Epithelial cell of esophagus (primary cell): ENCODE results near the gene PIK3R4.

Source experiments
- DNase-seq: peaks from one replicate; pipeline ENCODE4 v3.0.0; 2010; ENCODE audit warnings: low read depth
- H3K4me3 ChIP-seq: 2 replicates; pipeline ENCODE4 v1.5.1; 2011; ENCODE audit warnings: mild to moderate bottlenecking, low read length, control low read depth
- CTCF ChIP-seq: IDR thresholded peaks from 2 replicates; pipeline ENCODE4 v1.5.1; 2011; ENCODE audit warnings: low read depth, mild to moderate bottlenecking, low read length, control low read depth, inconsistent platforms; ENCODE audit not compliant: insufficient read depth; ENCODE audit errors: missing control alignments

PIK3R4 gene

GRCh38 chr3:130732501-130732900, 14.1 kb downstream of the PIK3R4 start:
- no peak overlapping the region for H3K4me3 ChIP-seq
- no peak for DNase-seq
- no peak for TF ChIP-seq CTCF

GRCh38 chr3:130731817-130732216, 14.8 kb downstream of the PIK3R4 start:
- DNase-seq = no peak

GRCh38 chr3:130729154-130729553, 17.5 kb downstream of the PIK3R4 start:
- TF ChIP-seq CTCF = no peak

More at GRCh38 chr3:130731817-130732216, 14.8 kb downstream of the PIK3R4 start:
- H3K4me3 ChIP-seq = no peak overlapping the region
- no peak for TF ChIP-seq CTCF

GRCh38 chr3:130728037-130728436, 18.6 kb downstream of the PIK3R4 start:
- no peak overlapping the region for H3K4me3 ChIP-seq
- TF ChIP-seq CTCF = no peak
- no peak for DNase-seq

More at GRCh38 chr3:130729154-130729553, 17.5 kb downstream of the PIK3R4 start:
- no peak for DNase-seq
- no peak overlapping the region for H3K4me3 ChIP-seq

GRCh38 chr3:130725746-130726145, 20.9 kb downstream of the PIK3R4 start:
- TF ChIP-seq CTCF = no peak
- DNase-seq = no peak
- no peak overlapping the region for H3K4me3 ChIP-seq

GRCh38 chr3:130715616-130716015, 31.0 kb downstream of the PIK3R4 start:
- TF ChIP-seq CTCF = no peak
- DNase-seq = no peak
- H3K4me3 ChIP-seq = no peak overlapping the region

- DNase-seq = no peak
- no peak overlapping the region for H3K4me3 ChIP-seq
- no peak for TF ChIP-seq CTCF
These were observed 33.8 kb downstream of the PIK3R4 start for GRCh38 chr3:130712718-130713423.
